ENCODE results near the gene ZNF549. TPM values are rescaled to one million over a fixed set of nuclear protein-coding genes. Genes with fewer than 3 reads are reported as not detected.

The ZNF549 gene
- total RNA-seq, 2 experiments from 2014 or later, result 3.5 to 4.0 TPM

GRCh38 chr19:57572415-57572947, 45.3 kb downstream of the ZNF549 start:
- ATAC-seq (no peak), DNase-seq (no peak)
- TF ChIP-seq CTCF (IDR thresholded peaks at IDR 0.05), result no peak
- Mint-ChIP-seq H3K4me1 (ENCODE audit: low read depth) (peaks cover 5% of the 10 kb centered on the region), H3K36me3 (ENCODE audit: low read depth) (peaks cover 70% of the 10 kb centered on the region), H3K27ac (no peak overlapping the region), H3K4me3 (no peak overlapping the region), H3K27me3 (no peaks in the 10 kb centered on the region), H3K9me3 (peaks cover 85% of the 10 kb centered on the region)
- ChIA-PET CTCF (no interaction called here), POLR2A (no interaction called here)
- intact Hi-C loops (cut with micrococcal nuclease), result no loop called here

DNA sequence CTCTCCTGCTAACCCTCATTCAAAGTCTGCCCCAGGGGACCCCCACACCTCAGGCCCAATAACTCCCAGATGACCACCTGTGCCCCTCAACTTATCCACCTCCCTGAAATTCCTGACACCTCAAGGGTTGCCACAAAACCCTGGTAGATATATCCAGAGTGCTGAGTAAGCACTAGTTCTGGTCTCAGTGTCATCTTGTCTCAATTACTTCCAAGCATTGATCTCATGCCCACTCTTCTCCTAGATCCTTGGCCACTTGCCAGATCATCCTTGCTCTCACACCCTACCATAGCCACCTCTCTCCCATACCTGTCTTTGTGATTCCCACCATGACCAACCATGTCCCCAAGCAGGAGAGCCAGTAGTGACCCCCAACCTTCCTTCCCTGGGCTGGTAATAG, 49.5 kb downstream of the ZNF549 start:
- no peak for DNase-seq
- Mint-ChIP-seq H3K27me3 (no peaks in the 10 kb centered on the region), H3K4me3 (no peak overlapping the region), H3K4me1 (ENCODE audit: low read depth) (peaks cover 14% of the 10 kb centered on the region), H3K27ac (no peak overlapping the region), H3K9me3 (peaks cover 75% of the 10 kb centered on the region), H3K36me3 (ENCODE audit: low read depth) (peaks cover 77% of the 10 kb centered on the region)
- intact Hi-C loops (cut with micrococcal nuclease), result no loop called here
- ChIA-PET CTCF (no interaction called here), POLR2A (no interaction called here)
- TF ChIP-seq CTCF (IDR thresholded peaks at IDR 0.05), result no peak
- no peak for ATAC-seq

- ATAC-seq, result peak; percentile 93
- Mint-ChIP-seq H3K27ac (peak within 1 kb of the TSS; percentile 85), H3K27me3 (no peaks in the 10 kb centered on the region), H3K4me1 (ENCODE audit: low read depth) (peaks cover 16% of the 10 kb centered on the region), H3K4me3 (peak within 1 kb of the TSS; percentile 80), H3K36me3 (ENCODE audit: low read depth) (peaks cover 64% of the 10 kb centered on the region), H3K9me3 (peaks cover 62% of the 10 kb centered on the region)
- POLR2A ChIA-PET, result interaction anchor here (1.3 kb wide), 1 partner anchor 91 kb away, joined by 3 read pairs; the partner anchor contains the start of gene ZNF419
- DNase-seq, result peak; percentile 98
- intact Hi-C loops (cut with micrococcal nuclease), result no loop called here
- CTCF ChIA-PET, result no interaction called here
- TF ChIP-seq CTCF (IDR thresholded peaks at IDR 0.05), result no peak
These were observed 51.5 kb downstream of the ZNF549 start, which contains the start of gene ZNF416 for GRCh38 chr19:57578487-57579205. Gene ZNF416, minus strand, starts transcription at chr19:57578911. Its CDS starts 207 bp downstream, at chr19:57578704.

- Mint-ChIP-seq H3K27me3 (no peaks in the 10 kb centered on the region), H3K9me3 (peaks cover 52% of the 10 kb centered on the region), H3K4me1 (ENCODE audit: low read depth) (peaks cover 19% of the 10 kb centered on the region), H3K36me3 (ENCODE audit: low read depth) (peaks cover 55% of the 10 kb centered on the region), H3K27ac (no peak overlapping the region), H3K4me3 (no peak overlapping the region)
- ChIA-PET CTCF (no interaction called here), POLR2A (interaction anchor here (0.6 to 1.4 kb wide), 2 partner anchors 16 to 106 kb away, joined by 4 to 7 read pairs; partner anchors contain the start of gene ZNF530)
- no peak for ATAC-seq
- no peak for DNase-seq
- no peak for TF ChIP-seq CTCF (IDR thresholded peaks at IDR 0.05)
- intact Hi-C loops (cut with micrococcal nuclease), result no loop called here
These were observed 56.0 kb downstream of the ZNF549 start for GRCh38 chr19:57583104-57583520.

Data from activated CD8-positive, alpha-beta T cell treated with anti-CD3 and anti-CD28 coated beads for 36 hours (primary cell).